ENCODE measurements around the gene RSPO4. TPM values are rescaled to one million over a fixed set of nuclear protein-coding genes. Genes with fewer than 3 reads are reported as not detected.

Gene RSPO4
- not detected in 2 replicates for total RNA-seq

DNA sequence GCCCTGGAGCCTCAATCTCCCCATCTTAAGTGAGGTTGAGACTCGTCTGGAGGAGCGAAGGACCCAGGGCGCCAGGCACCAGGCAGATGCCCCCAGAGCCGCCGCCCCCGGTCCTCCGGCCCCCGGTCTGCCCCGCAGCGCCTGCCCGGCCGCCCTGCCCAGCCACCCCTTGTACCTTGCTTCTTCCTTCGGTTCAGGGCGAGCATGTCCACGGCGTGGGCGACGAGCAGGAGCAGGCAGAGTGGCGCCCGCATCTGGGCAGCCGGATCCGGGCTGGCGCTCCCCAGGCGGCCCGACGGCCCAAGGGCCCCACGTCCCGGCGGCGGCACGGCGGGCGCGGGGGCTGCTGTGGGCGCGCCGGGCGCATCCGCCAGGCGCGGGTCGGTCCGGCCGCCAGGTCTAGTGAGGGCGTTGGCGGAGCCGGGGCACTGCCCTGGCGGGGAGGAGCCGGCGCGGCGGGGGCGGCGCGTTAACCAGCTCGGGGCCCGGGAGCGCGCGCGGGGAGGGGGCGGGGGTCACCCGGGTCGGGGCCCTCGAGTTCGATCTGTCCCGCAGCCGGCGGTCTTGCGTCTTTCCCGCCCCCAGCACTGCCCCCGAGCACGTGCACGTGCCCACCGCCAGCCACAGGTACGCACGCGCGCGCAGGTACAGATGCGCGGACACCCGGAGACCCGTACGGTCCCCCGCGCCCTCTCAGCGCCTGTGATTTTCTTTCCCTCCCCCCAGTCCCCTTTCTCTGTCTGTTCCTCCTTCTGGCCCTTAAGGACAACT lies at the start of gene RSPO4:
Gene RSPO4 (minus strand): TSS at position 401 of the 771 bp plus-strand sequence. CDS start 147 bp downstream, at position 254.

DNA sequence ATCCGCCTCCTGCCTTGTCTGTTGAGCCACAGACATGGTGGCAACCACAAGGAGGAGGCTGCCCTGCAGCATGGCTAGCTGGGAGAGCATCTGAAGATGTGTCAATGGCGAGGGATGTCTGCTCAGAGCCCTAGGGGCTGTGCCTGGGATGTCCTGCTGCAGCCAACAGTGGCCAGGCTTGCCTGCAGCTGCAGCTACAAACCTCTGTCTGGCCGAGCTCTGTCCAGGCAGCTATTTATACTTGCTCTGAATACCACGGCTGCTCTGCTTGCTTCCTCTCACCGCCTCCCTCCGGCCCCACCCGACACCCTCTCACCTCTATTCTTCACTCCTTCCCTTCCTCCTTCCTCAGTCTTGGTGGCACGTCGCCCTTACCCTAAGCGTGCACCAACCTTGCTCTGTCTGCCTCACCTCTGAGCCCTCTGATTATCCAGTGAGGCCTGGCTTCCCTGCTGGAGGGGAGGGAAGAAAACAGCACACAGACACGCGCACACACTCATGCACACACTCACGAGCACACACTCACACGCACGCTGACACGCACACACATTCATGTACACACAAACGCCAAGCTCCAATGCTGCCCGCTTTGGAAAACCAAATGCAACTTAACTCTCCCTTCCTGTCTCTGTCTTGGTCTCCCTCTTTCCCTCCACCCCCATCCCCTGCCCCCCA lies 85.8 kb downstream of the RSPO4 start, which contains the start of gene ANGPT4:
Gene ANGPT4 (minus strand): TSS at position 210 of the 675 bp plus-strand sequence. CDS start 120 bp downstream, at position 90.

Other genes starting within 250 kb of the RSPO4 start
- not detected in 2 replicates for gene SLC52A3, start 233.8 kb downstream of the RSPO4 start, total RNA-seq
- gene FAM110A, start 168.6 kb downstream of the RSPO4 start, total RNA-seq = 3.9 and 4.1 TPM in 2 replicates
- gene ANGPT4, start 86.0 kb downstream of the RSPO4 start, total RNA-seq = not detected in 2 replicates
- 35.9 and 40.7 TPM in 2 replicates for gene PSMF1, start 116.3 kb upstream of the RSPO4 start, total RNA-seq
- gene TMEM74B, start 182.7 kb upstream of the RSPO4 start, total RNA-seq = 0.15 TPM in 1 of 2 replicates, not detected in the other
- under 0.01 TPM in 2 replicates for gene C20orf202, start 201.1 kb upstream of the RSPO4 start, total RNA-seq
- gene RAD21L1, start 223.7 kb upstream of the RSPO4 start, total RNA-seq = under 0.01 TPM in 1 of 2 replicates, not detected in the other